DOHH2 (cell line): Measurements from ENCODE around the gene SCLY.

Source experiments
- EZH2phosphoT487 ChIP-seq: fragments of 200-600 bp; sonication (generic); IDR thresholded peaks from 2 replicates; pipeline ENCODE4 v1.6.1; 2017; ENCODE audit warnings: borderline replicate concordance, mild to moderate bottlenecking, antibody characterized with exemption, low read length, moderate library complexity, mixed read lengths
- TF ChIP-seq, protein P1 (sequence below): fragments of 200-600 bp; sonication (generic); IDR thresholded peaks from one replicate; pipeline ENCODE4 v1.5.1; 2014; ENCODE audit warnings: antibody characterized with exemption, mild to moderate bottlenecking, low read depth, low read length; ENCODE audit not compliant: poor library complexity, severe bottlenecking

- TF ChIP-seq, protein P1, sequence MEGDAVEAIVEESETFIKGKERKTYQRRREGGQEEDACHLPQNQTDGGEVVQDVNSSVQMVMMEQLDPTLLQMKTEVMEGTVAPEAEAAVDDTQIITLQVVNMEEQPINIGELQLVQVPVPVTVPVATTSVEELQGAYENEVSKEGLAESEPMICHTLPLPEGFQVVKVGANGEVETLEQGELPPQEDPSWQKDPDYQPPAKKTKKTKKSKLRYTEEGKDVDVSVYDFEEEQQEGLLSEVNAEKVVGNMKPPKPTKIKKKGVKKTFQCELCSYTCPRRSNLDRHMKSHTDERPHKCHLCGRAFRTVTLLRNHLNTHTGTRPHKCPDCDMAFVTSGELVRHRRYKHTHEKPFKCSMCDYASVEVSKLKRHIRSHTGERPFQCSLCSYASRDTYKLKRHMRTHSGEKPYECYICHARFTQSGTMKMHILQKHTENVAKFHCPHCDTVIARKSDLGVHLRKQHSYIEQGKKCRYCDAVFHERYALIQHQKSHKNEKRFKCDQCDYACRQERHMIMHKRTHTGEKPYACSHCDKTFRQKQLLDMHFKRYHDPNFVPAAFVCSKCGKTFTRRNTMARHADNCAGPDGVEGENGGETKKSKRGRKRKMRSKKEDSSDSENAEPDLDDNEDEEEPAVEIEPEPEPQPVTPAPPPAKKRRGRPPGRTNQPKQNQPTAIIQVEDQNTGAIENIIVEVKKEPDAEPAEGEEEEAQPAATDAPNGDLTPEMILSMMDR: no peak
- TF ChIP-seq EZH2phosphoT487: no peak
Observed at GRCh38 chr2:238146884-238147544, 86.2 kb downstream of the SCLY start.
